ENCODE measurements around the gene GRIN2A.

GRCh38 chr16:10097271-10097670 is 85.0 kb downstream of the GRIN2A start:
- no peak for TF ChIP-seq TEAD4 (IDR thresholded peaks at IDR 0.05; ENCODE audit: low read depth, low read length)
- no peak for TF ChIP-seq GABPA (IDR thresholded peaks at IDR 0.05; ENCODE audit: borderline replicate concordance, insufficient read depth, low read length)
- no peak for TF ChIP-seq CTCF (IDR thresholded peaks at IDR 0.05; ENCODE audit: control extremely low read depth in 1 of 3, insufficient read depth in 1 of 3, low read depth in 1 of 3, low read length in 3 of 3)
- no peak for TF ChIP-seq POLR2A (IDR thresholded peaks at IDR 0.05; ENCODE audit: control extremely low read depth in 1 of 2, low read depth in 2 of 2, low read length in 2 of 2)
- TF ChIP-seq CEBPB (IDR thresholded peaks at IDR 0.05; ENCODE audit: low read depth, low read length), result no peak
- no peak for TF ChIP-seq POLR2AphosphoS5 (IDR thresholded peaks at IDR 0.05; ENCODE audit: low read depth, low read length)
- no peak for TF ChIP-seq NRF1 (IDR thresholded peaks at IDR 0.05; ENCODE audit: low read depth, low read length)
- no peak for TF ChIP-seq RAD21 (IDR thresholded peaks at IDR 0.05 in 1 of 2, conservative IDR thresholded peaks at IDR 0.05 in 1 of 2; ENCODE audit: low read depth in 2 of 2, low read length in 2 of 2)
- no peak for TF ChIP-seq SAP30 (IDR thresholded peaks at IDR 0.05; ENCODE audit: insufficient read depth, insufficient replicate concordance, low read length)
- no peak for TF ChIP-seq SP2 (IDR thresholded peaks at IDR 0.05; ENCODE audit: low read length)
- no peak for TF ChIP-seq HDAC2 (IDR thresholded peaks at IDR 0.05; ENCODE audit: borderline replicate concordance in 1 of 2, low read depth in 2 of 2, low read length in 2 of 2)
- TF ChIP-seq SP1 (IDR thresholded peaks at IDR 0.05; ENCODE audit: low read depth, low read length), result no peak
